H9 (cell line): ENCODE results near the gene GIPC1. TPM values are rescaled to one million over a fixed set of nuclear protein-coding genes. Genes with fewer than 3 reads are reported as not detected.

Source experiments
- DNase-seq: peaks from one replicate; pipeline ENCODE4 v3.0.0-alpha.2; 2017
- H2AFZ ChIP-seq: one replicate; pipeline ENCODE4 v1.6.1; 2013; ENCODE audit warnings: mild to moderate bottlenecking, low read length, control low read depth, moderate library complexity
- H2AK5ac ChIP-seq: 2 replicates; pipeline ENCODE4 v1.6.1; 2013; ENCODE audit warnings: low read length, control low read depth, mixed read lengths; ENCODE audit not compliant: insufficient read length
- H2BK120ac ChIP-seq: one replicate; pipeline ENCODE4 v1.6.1; 2013; ENCODE audit warnings: low read depth, mild to moderate bottlenecking, low read length, control low read depth, inconsistent platforms; ENCODE audit not compliant: poor library complexity, severe bottlenecking
- H2BK12ac ChIP-seq: 2 replicates; pipeline ENCODE4 v1.6.1; 2013; ENCODE audit warnings: low read length, control low read depth, mixed read lengths, low read depth; ENCODE audit not compliant: insufficient read length
- H2BK15ac ChIP-seq: 2 replicates; pipeline ENCODE4 v1.6.1; 2013; ENCODE audit warnings: low read depth, low read length, control low read depth
- H2BK20ac ChIP-seq: one replicate; pipeline ENCODE4 v1.6.1; 2013; ENCODE audit warnings: low read depth, mild to moderate bottlenecking, low read length, control low read depth, inconsistent platforms; ENCODE audit not compliant: poor library complexity, severe bottlenecking
- H2BK5ac ChIP-seq: 2 replicates; pipeline ENCODE4 v1.6.1; 2013; ENCODE audit warnings: low read length, control low read depth, mixed read lengths; ENCODE audit not compliant: insufficient read length
- H3K14ac ChIP-seq: 2 replicates; pipeline ENCODE4 v1.6.1; 2013; ENCODE audit warnings: low read length, control low read depth; ENCODE audit not compliant: insufficient read depth
- H3K18ac ChIP-seq: 2 replicates; pipeline ENCODE4 v1.6.1; 2013; ENCODE audit warnings: low read depth, mild to moderate bottlenecking, mixed read lengths, low read length, control low read depth; ENCODE audit not compliant: insufficient read length
- H3K23ac ChIP-seq: 2 replicates; pipeline ENCODE4 v1.6.1; 2013; ENCODE audit warnings: low read length, control low read depth, mixed read lengths, low read depth; ENCODE audit not compliant: insufficient read length
- H3K23me2 ChIP-seq: 2 replicates; pipeline ENCODE4 v1.6.1; 2013; ENCODE audit warnings: low read depth, mild to moderate bottlenecking, mixed read lengths, low read length, control low read depth; ENCODE audit not compliant: insufficient read length, poor library complexity, severe bottlenecking
- H3K27ac ChIP-seq: 2 replicates; pipeline ENCODE4 v1.5.1; 2013; ENCODE audit warnings: low read length, control low read depth, mixed read lengths, low read depth; ENCODE audit not compliant: insufficient read length
- H3K27me3 ChIP-seq: 2 replicates; pipeline ENCODE4 v1.6.1; 2013; ENCODE audit warnings: low read length, control low read depth, inconsistent platforms; ENCODE audit not compliant: insufficient read depth
- H3K4ac ChIP-seq: 2 replicates; pipeline ENCODE4 v1.6.1; 2013; ENCODE audit warnings: low read depth, mild to moderate bottlenecking, control low read depth, inconsistent platforms, low read length, moderate library complexity
- H3K4me1 ChIP-seq: 2 replicates; pipeline ENCODE4 v1.6.1; 2013; ENCODE audit warnings: low read length, control low read depth, inconsistent platforms; ENCODE audit not compliant: insufficient read depth
- H3K4me2 ChIP-seq: 2 replicates; pipeline ENCODE4 v1.6.1; 2013; ENCODE audit warnings: low read length, control low read depth, mixed read lengths; ENCODE audit not compliant: insufficient read length, insufficient read depth
- H3K56ac ChIP-seq: 2 replicates; pipeline ENCODE4 v1.6.1; 2013; ENCODE audit warnings: low read depth, mild to moderate bottlenecking, mixed read lengths, low read length, control low read depth; ENCODE audit not compliant: insufficient read length
- H3K79me1 ChIP-seq: 2 replicates; pipeline ENCODE4 v1.6.1; 2013; ENCODE audit warnings: low read depth, mild to moderate bottlenecking, moderate library complexity, low read length, control low read depth, inconsistent platforms; ENCODE audit not compliant: insufficient read depth, poor library complexity, severe bottlenecking
- H3K79me2 ChIP-seq: 2 replicates; pipeline ENCODE4 v1.6.1; 2013; ENCODE audit warnings: low read length, control low read depth, inconsistent platforms; ENCODE audit not compliant: insufficient read depth
- H3K9ac ChIP-seq: 2 replicates; pipeline ENCODE4 v1.6.1; 2013; ENCODE audit warnings: low read length, control low read depth, mixed read lengths; ENCODE audit not compliant: insufficient read length; ENCODE audit errors: extremely low read depth
- H3K9me3 ChIP-seq: one replicate; pipeline ENCODE4 v1.6.1; 2013; ENCODE audit warnings: low read depth, low read length, inconsistent platforms; ENCODE audit not compliant: control insufficient read depth
- H3T11ph ChIP-seq: one replicate; pipeline ENCODE4 v1.6.1; 2013; ENCODE audit warnings: mild to moderate bottlenecking, low read length, control low read depth, inconsistent platforms
- H4K20me1 ChIP-seq: one replicate; pipeline ENCODE4 v1.6.1; 2013; ENCODE audit not compliant: control insufficient read depth, insufficient read length, insufficient read depth
- H4K5ac ChIP-seq: 2 replicates; pipeline ENCODE4 v1.6.1; 2013; ENCODE audit warnings: low read depth, mild to moderate bottlenecking, mixed read lengths, low read length, control low read depth; ENCODE audit not compliant: insufficient read length
- H4K8ac ChIP-seq: replicated peaks from 2 replicates; pipeline ENCODE4 v1.6.1; 2013; ENCODE audit warnings: low read length, control low read depth, mixed read lengths, low read depth; ENCODE audit not compliant: insufficient read length
- H4K91ac ChIP-seq: 2 replicates; pipeline ENCODE4 v1.6.1; 2013; ENCODE audit warnings: low read depth, mild to moderate bottlenecking, moderate library complexity, mixed read lengths, low read length, control low read depth; ENCODE audit not compliant: insufficient read length
- H3K27ac Mint-ChIP-seq, 3 experiments: 2 replicates in 2 of 3; 3 replicates in 1 of 3; pipeline ENCODE4 v1.8.0; 2020 to 2021; ENCODE audit warnings: mixed read lengths in 3 of 3, mild to moderate bottlenecking in 1 of 3, moderate library complexity in 1 of 3
- H3K27me3 Mint-ChIP-seq: 2 replicates; pipeline ENCODE4 v1.8.0; 2021; ENCODE audit warnings: low read depth, mild to moderate bottlenecking, moderate library complexity, mixed read lengths
- H3K36me3 Mint-ChIP-seq, 3 experiments: 2 replicates in 2 of 3; 3 replicates in 1 of 3; pipeline ENCODE4 v1.8.0; 2020 to 2021; ENCODE audit warnings: low read depth in 3 of 3, mixed read lengths in 3 of 3; ENCODE audit not compliant: insufficient read depth in 1 of 3
- H3K4me1 Mint-ChIP-seq, 2 experiments: 2 replicates each; pipeline ENCODE4 v1.8.0; 2020; ENCODE audit warnings: mixed read lengths in 2 of 2
- H3K4me3 Mint-ChIP-seq, 2 experiments: 2 replicates in 1 of 2; 3 replicates in 1 of 2; pipeline ENCODE4 v1.8.0; 2020 to 2021; ENCODE audit warnings: mild to moderate bottlenecking in 2 of 2, mixed read lengths in 2 of 2, moderate library complexity in 1 of 2
- H3K9me3 Mint-ChIP-seq, 2 experiments: 2 replicates in 1 of 2; 3 replicates in 1 of 2; pipeline ENCODE4 v1.8.0; 2020; ENCODE audit warnings: mild to moderate bottlenecking in 2 of 2, mixed read lengths in 2 of 2, moderate library complexity in 1 of 2
- CTCF ChIP-seq: fragments of 200-600 bp; sonication (generic); conservative IDR thresholded peaks from 3 replicates; pipeline ENCODE4 v1.8.0; 2021; ENCODE audit warnings: antibody characterized with exemption, mild to moderate bottlenecking
- WGBS: extraction: QIAGEN DNeasy Blood & Tissue Kit; methylation state at CpG from one replicate; pipeline ENCODE4 v1.1.7; 2013; ENCODE audit warnings: missing lambda C conversion rate, low lambda C conversion rate, mixed read lengths; ENCODE audit not compliant: insufficient read length; ENCODE audit errors: extremely low coverage; 5-methylcytosine and 5-hydroxymethylcytosine counted together
- total RNA-seq: library from RNA; stranded (reverse); gene quantifications from 2 replicates; pipeline ENCODE4 v1.2.1, GENCODE V29; 2021

The GIPC1 gene
- total RNA-seq, 1 experiment from 2014 or later: 70.6 TPM

- no peak overlapping the region for H3K23ac ChIP-seq
- H2BK15ac ChIP-seq: no peak overlapping the region
- Mint-ChIP-seq H3K4me3 (peak overlapping the region; percentile 57 to 73), H3K27me3 (peaks cover 2% of the 10 kb centered on the region; the same call in 1 of the 2 replicates), H3K27ac (peak overlapping the region in 1 of 3 experiments; percentile 80; a peak in 3 of 7 replicates), H3K9me3 (no peaks in the 10 kb centered on the region; a peak in 1 of 5 replicates), H3K4me1 (peaks cover 20 to 36% of the 10 kb centered on the region in 2 experiments), H3K36me3 (peaks cover 9 to 29% (median 22%) of the 10 kb centered on the region in 3 experiments; a peak in 6 of 7 replicates)
- H3T11ph ChIP-seq: no peak overlapping the region
- H2BK5ac ChIP-seq: no peak overlapping the region
- TF ChIP-seq CTCF: no peak
- H3K18ac ChIP-seq: peak overlapping the region; percentile 41
- H4K8ac ChIP-seq: no peak overlapping the region
- peaks cover 7% of the 10 kb centered on the region for H3K23me2 ChIP-seq
- no peak overlapping the region for H3K14ac ChIP-seq
- H3K9ac ChIP-seq: no peak overlapping the region
- H3K4ac ChIP-seq: no peak overlapping the region
- H2BK120ac ChIP-seq: no peak overlapping the region
- H4K91ac ChIP-seq: no peak overlapping the region
- H2AK5ac ChIP-seq: no peak overlapping the region
- H3K79me1 ChIP-seq: no peaks in the 10 kb centered on the region
- no peak overlapping the region for H2BK20ac ChIP-seq
- no peaks in the 10 kb centered on the region for H3K79me2 ChIP-seq
- H4K5ac ChIP-seq: no peak overlapping the region
- H3K9me3 ChIP-seq: no peaks in the 10 kb centered on the region
- WGBS: no CpG with 5 or more reads among the region's 97 CpGs
- no peaks in the 10 kb centered on the region for H4K20me1 ChIP-seq
- H3K27me3 ChIP-seq: no peaks in the 10 kb centered on the region
- H3K27ac ChIP-seq: no peak overlapping the region
- no peak overlapping the region for H2BK12ac ChIP-seq
- no peak overlapping the region for H3K4me2 ChIP-seq
- H2AFZ ChIP-seq: no peak overlapping the region
- peak; percentile 66 for DNase-seq
- H3K56ac ChIP-seq: no peak overlapping the region
- no peaks in the 10 kb centered on the region; the same call in 1 of the 2 replicates for H3K4me1 ChIP-seq
Observed at GRCh38 chr19:14473073-14473977, 22.6 kb downstream of the GIPC1 start.
